NT2/D1 (cell line): ENCODE measurements around the gene RYR2.

Experiments
- YY1 ChIP-seq: IDR thresholded peaks from 2 replicates; pipeline ENCODE4 v1.6.1; 2011; ENCODE audit not compliant: insufficient read length, insufficient read depth
- ZNF274 ChIP-seq: IDR thresholded peaks from 2 replicates; pipeline ENCODE4 v1.6.1; 2011; ENCODE audit warnings: mild to moderate bottlenecking, low read depth, low read length

GRCh38 chr1:237471956-237472355 is 430.0 kb downstream of the RYR2 start:
- TF ChIP-seq ZNF274 (no peak), YY1 (no peak)
